GM13976 (cell line): ENCODE results near the gene TLR6.
A peak's percentile ranks its signal among the peaks of the same experiment; 100 is the strongest.

ENCODE experiments used
- DNase-seq: peaks from one replicate; pipeline ENCODE4 v3.0.0; 2012; ENCODE audit warnings: low spot score
- in situ Hi-C: fragments of 300-500 bp; cut with MboI; formaldehyde crosslinking; loops from one replicate; pipeline ENCODE4 v1.12.0; 2022; ENCODE audit warnings: low sequenced_read_pairs, mixed read lengths, inconsistent platforms; ENCODE audit not compliant: unreplicated experiment
- TF ChIP-seq, protein P1 (sequence below): IDR thresholded peaks from 2 replicates; pipeline ENCODE4 v1.5.1; 2012; ENCODE audit warnings: borderline replicate concordance, mild to moderate bottlenecking; ENCODE audit not compliant: insufficient read depth; ENCODE audit errors: extremely low read depth, missing control alignments, control extremely low read depth

Gene TLR6

DNA sequence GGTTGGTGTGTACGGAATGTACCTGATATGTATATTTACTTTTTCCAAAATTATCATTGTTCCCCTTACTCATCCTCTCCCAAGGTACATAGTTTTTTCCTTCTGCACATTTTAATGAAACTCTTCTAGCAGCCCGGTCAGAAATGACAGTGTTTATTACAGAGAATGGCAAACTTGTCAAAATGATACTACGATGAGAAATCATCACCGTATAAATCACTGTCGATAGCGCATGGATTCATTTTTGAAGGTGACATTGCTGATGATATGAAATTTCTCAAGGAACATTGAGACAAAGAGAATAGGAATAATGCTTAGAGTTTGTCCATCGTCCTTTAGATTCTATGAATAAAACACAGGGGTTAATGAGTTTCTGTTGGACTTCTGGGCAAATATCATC is 41.6 kb upstream of the TLR6 start:
- TF ChIP-seq, protein P1, sequence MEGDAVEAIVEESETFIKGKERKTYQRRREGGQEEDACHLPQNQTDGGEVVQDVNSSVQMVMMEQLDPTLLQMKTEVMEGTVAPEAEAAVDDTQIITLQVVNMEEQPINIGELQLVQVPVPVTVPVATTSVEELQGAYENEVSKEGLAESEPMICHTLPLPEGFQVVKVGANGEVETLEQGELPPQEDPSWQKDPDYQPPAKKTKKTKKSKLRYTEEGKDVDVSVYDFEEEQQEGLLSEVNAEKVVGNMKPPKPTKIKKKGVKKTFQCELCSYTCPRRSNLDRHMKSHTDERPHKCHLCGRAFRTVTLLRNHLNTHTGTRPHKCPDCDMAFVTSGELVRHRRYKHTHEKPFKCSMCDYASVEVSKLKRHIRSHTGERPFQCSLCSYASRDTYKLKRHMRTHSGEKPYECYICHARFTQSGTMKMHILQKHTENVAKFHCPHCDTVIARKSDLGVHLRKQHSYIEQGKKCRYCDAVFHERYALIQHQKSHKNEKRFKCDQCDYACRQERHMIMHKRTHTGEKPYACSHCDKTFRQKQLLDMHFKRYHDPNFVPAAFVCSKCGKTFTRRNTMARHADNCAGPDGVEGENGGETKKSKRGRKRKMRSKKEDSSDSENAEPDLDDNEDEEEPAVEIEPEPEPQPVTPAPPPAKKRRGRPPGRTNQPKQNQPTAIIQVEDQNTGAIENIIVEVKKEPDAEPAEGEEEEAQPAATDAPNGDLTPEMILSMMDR: no peak
- no peak for DNase-seq
- in situ Hi-C loops: no loop called here

DNA sequence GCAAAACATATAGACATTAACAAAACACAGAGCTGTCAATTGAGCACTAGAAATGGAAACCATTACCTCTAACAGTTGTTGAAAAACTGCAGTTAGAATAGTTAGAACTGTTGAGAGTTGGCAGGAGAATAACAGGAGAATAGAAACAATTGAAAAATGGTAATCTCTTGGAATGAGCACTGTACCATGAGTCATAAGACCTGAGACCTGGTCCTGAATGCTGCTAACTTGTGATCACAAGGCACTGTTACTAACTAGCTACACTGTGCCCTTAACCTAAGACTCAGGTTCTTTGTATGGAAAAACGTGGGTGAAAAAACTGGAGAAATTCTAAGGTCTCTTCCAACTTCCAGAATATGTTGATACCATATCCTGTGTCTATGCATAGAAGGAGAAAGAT is 40.3 kb upstream of the TLR6 start:
- DNase-seq: no peak
- TF ChIP-seq, protein P1: no peak
- in situ Hi-C loops: no loop called here

DNA sequence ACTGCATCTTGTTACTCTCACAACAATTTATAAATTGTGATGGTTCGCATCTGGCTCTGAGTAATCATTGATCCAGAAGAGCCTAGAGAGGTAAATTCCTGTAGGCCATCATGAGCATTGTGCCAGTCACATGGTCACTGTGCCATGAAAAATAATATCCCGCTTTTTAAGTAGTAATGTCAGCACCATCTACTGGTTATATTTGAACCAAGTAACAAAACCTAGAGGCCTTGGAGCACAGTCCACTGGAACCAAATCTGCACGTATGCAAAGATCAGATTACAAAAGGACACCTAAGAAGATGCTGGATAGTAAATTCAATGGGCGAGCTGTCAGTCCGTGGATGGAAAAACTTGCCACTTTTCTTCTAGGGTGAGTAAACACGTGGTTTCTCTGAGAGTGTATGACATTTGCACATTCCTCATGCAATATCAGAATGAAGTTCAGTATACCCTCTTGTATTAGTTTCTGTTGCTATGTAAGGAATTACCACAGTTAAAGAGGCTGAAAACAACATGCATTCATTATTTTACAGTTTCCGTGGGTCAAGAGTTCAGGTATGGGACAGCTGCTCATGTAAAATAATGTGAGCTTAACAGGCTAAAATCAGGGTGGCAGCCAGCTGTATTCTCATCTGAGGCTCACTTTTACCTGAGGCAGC is 37.8 kb upstream of the TLR6 start:
- DNase-seq: no peak
- TF ChIP-seq, protein P1: no peak
- in situ Hi-C loops: no loop called here

GRCh38 chr4:38891051-38891983 is 34.7 kb upstream of the TLR6 start:
- TF ChIP-seq, protein P1: no peak
- in situ Hi-C loops: no loop called here
- no peak for DNase-seq

GRCh38 chr4:38889143-38889542 is 32.5 kb upstream of the TLR6 start:
- in situ Hi-C loops: no loop called here
- TF ChIP-seq, protein P1: no peak
- DNase-seq: peak; percentile 75

GRCh38 chr4:38884254-38884653 is 27.6 kb upstream of the TLR6 start:
- DNase-seq: no peak
- in situ Hi-C loops: no loop called here
- TF ChIP-seq, protein P1: no peak
